ENCODE results near the gene THYN1.
"Not testable (repeated sequence)": the region's sequence is repeated elsewhere in the genome, so short reads cannot be mapped to it uniquely, and the experiment has no call there.

Gene THYN1

GRCh38 chr11:134261626-134262488 lies 8.7 kb upstream of the THYN1 start:
- H3K9me3 ChIP-seq (ENCODE audit: control insufficient read depth in 1 of 2, low read length in 2 of 2), result no peaks in the 10 kb centered on the region
- no peak overlapping the region for H3K9ac ChIP-seq (ENCODE audit: low read depth in 1 of 2, low read length in 2 of 2)
- no peaks in the 10 kb centered on the region for H3K4me1 ChIP-seq (ENCODE audit: control insufficient read depth in 1 of 2, insufficient read depth in 2 of 2, low read length in 2 of 2)
- no peak overlapping the region for H3K4me3 ChIP-seq (ENCODE audit: low read depth in 1 of 2, low read length in 2 of 2)
- H3K36me3 ChIP-seq (ENCODE audit: control insufficient read depth in 1 of 2, insufficient read depth in 2 of 2, low read length in 2 of 2), result peaks cover 15 to 58% of the 10 kb centered on the region in 2 donors
- H3K27ac ChIP-seq (ENCODE audit: low read depth, low read length), result no peak overlapping the region
- no peaks in the 10 kb centered on the region for H3K27me3 ChIP-seq (ENCODE audit: control insufficient read depth in 1 of 2, insufficient read depth in 2 of 2, low read length in 2 of 2)

GRCh38 chr11:134260983-134261382 lies 7.8 kb upstream of the THYN1 start:
- Histone ChIP-seq H3K4me1 (ENCODE audit: control insufficient read depth in 1 of 2, insufficient read depth in 2 of 2, low read length in 2 of 2) (no peaks in the 10 kb centered on the region), H3K9me3 (ENCODE audit: control insufficient read depth in 1 of 2, low read length in 2 of 2) (no peaks in the 10 kb centered on the region), H3K36me3 (ENCODE audit: control insufficient read depth in 1 of 2, insufficient read depth in 2 of 2, low read length in 2 of 2) (peaks cover 15 to 59% of the 10 kb centered on the region in 2 donors), H3K27ac (ENCODE audit: low read depth, low read length) (no peak overlapping the region), H3K4me3 (ENCODE audit: low read depth in 1 of 2, low read length in 2 of 2) (no peak overlapping the region), H3K27me3 (ENCODE audit: control insufficient read depth in 1 of 2, insufficient read depth in 2 of 2, low read length in 2 of 2) (no peaks in the 10 kb centered on the region), H3K9ac (ENCODE audit: low read depth in 1 of 2, low read length in 2 of 2) (no peak overlapping the region)

GRCh38 chr11:134260503-134260902 lies 7.4 kb upstream of the THYN1 start:
- Histone ChIP-seq H3K27ac (ENCODE audit: low read depth, low read length) (no peak overlapping the region), H3K4me3 (ENCODE audit: low read depth in 1 of 2, low read length in 2 of 2) (no peak overlapping the region), H3K9me3 (ENCODE audit: control insufficient read depth in 1 of 2, low read length in 2 of 2) (no peaks in the 10 kb centered on the region), H3K36me3 (ENCODE audit: control insufficient read depth in 1 of 2, insufficient read depth in 2 of 2, low read length in 2 of 2) (peaks cover 15 to 59% of the 10 kb centered on the region in 2 donors), H3K27me3 (ENCODE audit: control insufficient read depth in 1 of 2, insufficient read depth in 2 of 2, low read length in 2 of 2) (no peaks in the 10 kb centered on the region), H3K4me1 (ENCODE audit: control insufficient read depth in 1 of 2, insufficient read depth in 2 of 2, low read length in 2 of 2) (no peaks in the 10 kb centered on the region), H3K9ac (ENCODE audit: low read depth in 1 of 2, low read length in 2 of 2) (no peak overlapping the region)

GRCh38 chr11:134258577-134258976 lies 5.4 kb upstream of the THYN1 start:
- H3K36me3 ChIP-seq (ENCODE audit: control insufficient read depth in 1 of 2, insufficient read depth in 2 of 2, low read length in 2 of 2), result peaks cover 15 to 58% of the 10 kb centered on the region in 2 donors
- H3K27ac ChIP-seq (ENCODE audit: low read depth, low read length), result no peak overlapping the region

GRCh38 chr11:134257101-134257500 lies 3.9 kb upstream of the THYN1 start:
- Histone ChIP-seq H3K36me3 (ENCODE audit: control insufficient read depth in 1 of 2, insufficient read depth in 2 of 2, low read length in 2 of 2) (peaks cover 15 to 43% of the 10 kb centered on the region in 2 donors), H3K9ac (ENCODE audit: low read depth in 1 of 2, low read length in 2 of 2) (no peak overlapping the region), H3K27me3 (ENCODE audit: control insufficient read depth in 1 of 2, insufficient read depth in 2 of 2, low read length in 2 of 2) (no peaks in the 10 kb centered on the region), H3K9me3 (ENCODE audit: control insufficient read depth in 1 of 2, low read length in 2 of 2) (no peaks in the 10 kb centered on the region), H3K27ac (ENCODE audit: low read depth, low read length) (no peak overlapping the region), H3K4me3 (ENCODE audit: low read depth in 1 of 2, low read length in 2 of 2) (no peak overlapping the region), H3K4me1 (ENCODE audit: control insufficient read depth in 1 of 2, insufficient read depth in 2 of 2, low read length in 2 of 2) (peaks cover 7 to 16% of the 10 kb centered on the region in 2 donors)

More at GRCh38 chr11:134258577-134258976, 5.4 kb upstream of the THYN1 start:
- Histone ChIP-seq H3K9ac (ENCODE audit: low read depth in 1 of 2, low read length in 2 of 2) (no peak overlapping the region), H3K27me3 (ENCODE audit: control insufficient read depth in 1 of 2, insufficient read depth in 2 of 2, low read length in 2 of 2) (no peaks in the 10 kb centered on the region), H3K4me3 (ENCODE audit: low read depth in 1 of 2, low read length in 2 of 2) (no peak overlapping the region), H3K4me1 (ENCODE audit: control insufficient read depth in 1 of 2, insufficient read depth in 2 of 2, low read length in 2 of 2) (peaks cover 4 to 10% of the 10 kb centered on the region in 2 donors), H3K9me3 (ENCODE audit: control insufficient read depth in 1 of 2, low read length in 2 of 2) (no peaks in the 10 kb centered on the region)

GRCh38 chr11:134255184-134255561 lies 2.0 kb upstream of the THYN1 start:
- H3K9me3 ChIP-seq (ENCODE audit: control insufficient read depth in 1 of 2, low read length in 2 of 2); H3K27ac ChIP-seq (ENCODE audit: low read depth, low read length); H3K27me3 ChIP-seq (ENCODE audit: control insufficient read depth in 1 of 2, insufficient read depth in 2 of 2, low read length in 2 of 2); H3K4me3 ChIP-seq (ENCODE audit: low read depth in 1 of 2, low read length in 2 of 2); H3K9ac ChIP-seq (ENCODE audit: low read depth in 1 of 2, low read length in 2 of 2): not testable (repeated sequence)
- H3K36me3 ChIP-seq (ENCODE audit: control insufficient read depth in 1 of 2, insufficient read depth in 2 of 2, low read length in 2 of 2), result peaks cover 15 to 36% of the 10 kb centered on the region in 2 donors
- H3K4me1 ChIP-seq (ENCODE audit: control insufficient read depth in 1 of 2, insufficient read depth in 2 of 2, low read length in 2 of 2), result peaks cover 11 to 22% of the 10 kb centered on the region in 2 donors

GRCh38 chr11:134254433-134255183 lies 1.5 kb upstream of the THYN1 start:
- Histone ChIP-seq H3K4me1 (ENCODE audit: control insufficient read depth in 1 of 2, insufficient read depth in 2 of 2, low read length in 2 of 2) (peaks cover 11 to 22% of the 10 kb centered on the region in 2 donors), H3K4me3 (ENCODE audit: low read depth in 1 of 2, low read length in 2 of 2) (peak overlapping the region in 1 of 2 donors; percentile 100), H3K27ac (ENCODE audit: low read depth, low read length) (no peak overlapping the region), H3K9me3 (ENCODE audit: control insufficient read depth in 1 of 2, low read length in 2 of 2) (no peaks in the 10 kb centered on the region), H3K9ac (ENCODE audit: low read depth in 1 of 2, low read length in 2 of 2) (peak overlapping the region in 1 of 2 donors; percentile 49), H3K36me3 (ENCODE audit: control insufficient read depth in 1 of 2, insufficient read depth in 2 of 2, low read length in 2 of 2) (peaks cover 16 to 36% of the 10 kb centered on the region in 2 donors), H3K27me3 (ENCODE audit: control insufficient read depth in 1 of 2, insufficient read depth in 2 of 2, low read length in 2 of 2) (no peaks in the 10 kb centered on the region)

GRCh38 chr11:134252346-134253187 lies 585 bp downstream of the THYN1 start:
- Histone ChIP-seq H3K27me3 (ENCODE audit: control insufficient read depth in 1 of 2, insufficient read depth in 2 of 2, low read length in 2 of 2) (no peaks in the 10 kb centered on the region), H3K4me1 (ENCODE audit: control insufficient read depth in 1 of 2, insufficient read depth in 2 of 2, low read length in 2 of 2) (peaks cover 11 to 22% of the 10 kb centered on the region in 2 donors), H3K4me3 (ENCODE audit: low read depth in 1 of 2, low read length in 2 of 2) (peak overlapping the region; percentile 93 to 100), H3K27ac (ENCODE audit: low read depth, low read length) (no peak overlapping the region), H3K9me3 (ENCODE audit: control insufficient read depth in 1 of 2, low read length in 2 of 2) (no peaks in the 10 kb centered on the region), H3K9ac (ENCODE audit: low read depth in 1 of 2, low read length in 2 of 2) (peak overlapping the region; percentile 85 to 89), H3K36me3 (ENCODE audit: control insufficient read depth in 1 of 2, insufficient read depth in 2 of 2, low read length in 2 of 2) (peaks cover 12 to 37% of the 10 kb centered on the region in 2 donors)

- Histone ChIP-seq H3K4me3 (ENCODE audit: low read depth in 1 of 2, low read length in 2 of 2) (no peak overlapping the region), H3K27ac (ENCODE audit: low read depth, low read length) (no peak overlapping the region), H3K4me1 (ENCODE audit: control insufficient read depth in 1 of 2, insufficient read depth in 2 of 2, low read length in 2 of 2) (peaks cover 11 to 22% of the 10 kb centered on the region in 2 donors), H3K27me3 (ENCODE audit: control insufficient read depth in 1 of 2, insufficient read depth in 2 of 2, low read length in 2 of 2) (no peaks in the 10 kb centered on the region), H3K9me3 (ENCODE audit: control insufficient read depth in 1 of 2, low read length in 2 of 2) (no peaks in the 10 kb centered on the region), H3K36me3 (ENCODE audit: control insufficient read depth in 1 of 2, insufficient read depth in 2 of 2, low read length in 2 of 2) (peaks cover 17 to 52% of the 10 kb centered on the region in 2 donors), H3K9ac (ENCODE audit: low read depth in 1 of 2, low read length in 2 of 2) (no peak overlapping the region)
Measured at GRCh38 chr11:134250675-134251074, 2.5 kb downstream of the THYN1 start.
